ENCODE measurements around the gene PLK5.

DNA sequence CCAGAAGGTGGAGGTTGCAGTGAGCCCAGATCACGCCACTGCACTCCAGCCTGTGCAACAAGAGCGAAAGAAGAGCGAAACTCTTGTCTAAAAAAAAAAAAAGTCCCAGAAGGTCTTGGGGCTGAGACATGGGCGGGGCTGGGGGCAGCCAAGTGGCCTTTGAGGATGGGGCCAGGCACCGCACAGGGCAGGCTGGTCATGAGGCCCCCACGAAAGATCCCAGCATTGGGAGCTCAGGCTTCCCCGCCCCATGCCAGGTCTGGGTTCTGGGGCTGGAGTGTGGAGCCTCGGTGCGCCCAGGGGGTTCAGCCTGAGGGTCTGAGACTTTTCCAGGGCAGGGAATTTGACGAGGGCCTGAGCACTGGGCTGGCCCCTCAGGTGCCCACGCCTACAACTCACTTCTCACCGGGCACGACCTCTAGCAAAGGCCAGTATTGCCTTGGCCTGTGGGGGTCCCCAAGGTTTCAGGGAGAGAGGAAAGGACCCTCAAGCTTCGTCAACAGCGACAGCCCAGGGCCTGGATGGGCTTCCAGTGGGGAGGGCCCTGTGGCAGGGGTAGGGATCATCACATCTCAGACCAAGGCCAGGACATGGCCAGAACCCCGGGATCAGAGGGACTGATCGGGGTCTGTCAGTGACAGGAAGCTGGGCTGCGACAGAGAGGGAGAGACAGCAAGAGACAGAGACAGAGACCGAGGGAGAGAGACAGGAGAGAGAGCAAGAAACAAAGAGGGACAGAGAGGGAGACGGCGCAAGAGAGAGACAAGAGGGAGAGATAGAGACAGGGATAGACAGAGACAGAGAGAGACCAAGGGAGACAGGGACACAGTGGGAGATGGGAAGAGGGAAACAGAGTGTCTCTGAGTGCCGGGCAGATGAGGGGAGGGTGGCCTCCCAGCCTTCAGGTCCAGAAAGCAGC, 51.7 kb downstream of the PLK5 start:
- TF ChIP-seq, protein P1, sequence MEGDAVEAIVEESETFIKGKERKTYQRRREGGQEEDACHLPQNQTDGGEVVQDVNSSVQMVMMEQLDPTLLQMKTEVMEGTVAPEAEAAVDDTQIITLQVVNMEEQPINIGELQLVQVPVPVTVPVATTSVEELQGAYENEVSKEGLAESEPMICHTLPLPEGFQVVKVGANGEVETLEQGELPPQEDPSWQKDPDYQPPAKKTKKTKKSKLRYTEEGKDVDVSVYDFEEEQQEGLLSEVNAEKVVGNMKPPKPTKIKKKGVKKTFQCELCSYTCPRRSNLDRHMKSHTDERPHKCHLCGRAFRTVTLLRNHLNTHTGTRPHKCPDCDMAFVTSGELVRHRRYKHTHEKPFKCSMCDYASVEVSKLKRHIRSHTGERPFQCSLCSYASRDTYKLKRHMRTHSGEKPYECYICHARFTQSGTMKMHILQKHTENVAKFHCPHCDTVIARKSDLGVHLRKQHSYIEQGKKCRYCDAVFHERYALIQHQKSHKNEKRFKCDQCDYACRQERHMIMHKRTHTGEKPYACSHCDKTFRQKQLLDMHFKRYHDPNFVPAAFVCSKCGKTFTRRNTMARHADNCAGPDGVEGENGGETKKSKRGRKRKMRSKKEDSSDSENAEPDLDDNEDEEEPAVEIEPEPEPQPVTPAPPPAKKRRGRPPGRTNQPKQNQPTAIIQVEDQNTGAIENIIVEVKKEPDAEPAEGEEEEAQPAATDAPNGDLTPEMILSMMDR (IDR thresholded peaks at IDR 0.05; ENCODE audit: insufficient read depth, low read length): no peak
- TF ChIP-seq POLR2AphosphoS5 (IDR thresholded peaks at IDR 0.05; ENCODE audit: low read depth) (peak; percentile 39; the same call in 1 of the 2 replicates), GABPA (IDR thresholded peaks at IDR 0.05; ENCODE audit: low read depth) (no peak), REST (IDR thresholded peaks at IDR 0.05; ENCODE audit: insufficient replicate concordance, low read depth) (no peak)

All from HL-60 (cell line).